Heart left ventricle (tissue), 13 donors: ENCODE measurements around the gene MIB1.

ENCODE experiments used
- CTCF ChIP-seq, 12 donors: fragments of 200-600 bp; sonication (generic) in 4 of 12; IDR thresholded peaks; one replicate each; pipeline versions ENCODE4 v1.5.0 to v1.8.0; 2018 to 2022; ENCODE audit warnings: antibody characterized with exemption in 12 of 12, mild to moderate bottlenecking in 5 of 12
- POLR2A ChIP-seq, 2 donors: fragments of 450-650 bp; IDR thresholded peaks; one replicate each; pipeline ENCODE4 v1.6.1; 2017; ENCODE audit warnings: antibody characterized with exemption in 2 of 2, mild to moderate bottlenecking in 2 of 2, moderate library complexity in 2 of 2
- donor health status: ischemic (EF 13 %, LVEDD 7.1; RV severe dilation, severe dysfunction).
- donor health status: DM: no; HTN: yes; CAD: no.
- donor health status: DM: no; HTN: no; CAD: no.
- donor health status: ischemic (EF 25% LVEDD 6.9; RV normal size, moderate dysfunction).
- donor health status: ischemic (EF 25% LVEDD 5.7; RV mildly dilated, moderate dysfunction).
- donor health status: ischemic (EF 35%, LVEDD 5.7; RV mildly dilated, moderate dysfunction).
- donor health status: nonischemic (EF 11% LVEDD 7.7; RV severe dilation, severe dysfunction).
- donor health status: DM: yes; HTN: yes; CAD: no.
- donor health status: PGD.
- donor health status: ischemic (EF 29% LVEDD 5.4; RV normal size, mild dysfunction).
- donor health status: nonischemic (EF 23%, LVEDD 6.1; RV moderate dilation, normal function).

GRCh38 chr18:21915546-21915945 lies 175.0 kb downstream of the MIB1 start:
- TF ChIP-seq POLR2A (IDR thresholded peaks at IDR 0.05) = no peak
- TF ChIP-seq CTCF (IDR thresholded peaks at IDR 0.05) = no peak
